ENCODE data around the gene POLD3. TPM values are rescaled to one million over a fixed set of nuclear protein-coding genes. Genes with fewer than 3 reads are reported as not detected.

POLD3 gene
- polyA plus RNA-seq, 2 of the 4 experiments (the other 2 are of a cell fraction): 20.7 to 36.3 TPM

GRCh38 chr11:74677131-74677530, 84.7 kb downstream of the POLD3 start (continued):
- no peak for TF ChIP-seq CTCF (IDR thresholded peaks at IDR 0.05)

- no peak for DNase-seq (ENCODE audit: low read depth in 1 of 2, low spot score in 1 of 2)
- Histone ChIP-seq H3K4me1 (peaks cover 48% of the 10 kb centered on the region), H3K9me3 (no peaks in the 10 kb centered on the region), H3K27ac (peak overlapping the region; percentile 30 to 88; a peak in 4 of 6 replicates), H3K4me3 (no peak overlapping the region), H3K4me2 (no peak overlapping the region)
- ChIA-PET POLR2A (no interaction called here), CTCF (interaction anchor here (0.8 to 20.4 kb wide), 6 partner anchors 9 to 66 kb away, joined by 3 to 281 read pairs (median 3); no protein-coding TSS in a partner anchor)
- 87% methylated on average over 5 of the region's 5 CpGs for WGBS (ENCODE audit: missing lambda C conversion rate)
- TF ChIP-seq JUNB (IDR thresholded peaks at IDR 0.05) (no peak), CHD4 (IDR thresholded peaks at IDR 0.05; ENCODE audit: borderline replicate concordance) (no peak), HEYL (CRISPR knock-in tag; IDR thresholded peaks at IDR 0.05) (no peak), ESRRA (IDR thresholded peaks at IDR 0.05; ENCODE audit: borderline replicate concordance, low read length) (no peak), CEBPB (IDR thresholded peaks at IDR 0.05) (no peak), ZNF302 (CRISPR knock-in tag; IDR thresholded peaks at IDR 0.05) (no peak), FOSL2 (IDR thresholded peaks at IDR 0.05) (no peak), FOSL2 (CRISPR knock-in tag; IDR thresholded peaks at IDR 0.05) (no peak), NPAS2 (CRISPR knock-in tag; IDR thresholded peaks at IDR 0.05; ENCODE audit: borderline replicate concordance) (no peak), BCL3 (IDR thresholded peaks at IDR 0.05) (no peak)
- ATAC-seq: no peak
- no peak for FAIRE-seq
Measured at GRCh38 chr11:74678041-74678440, 85.7 kb downstream of the POLD3 start.

- 75% methylated on average over 13 of the region's 13 CpGs for WGBS (ENCODE audit: missing lambda C conversion rate)
- Histone ChIP-seq H3K4me2 (no peak overlapping the region), H3K4me3 (no peak overlapping the region), H3K9me3 (no peaks in the 10 kb centered on the region), H3K27ac (peak overlapping the region; percentile 30 to 88; a peak in 5 of 6 replicates), H3K4me1 (peaks cover 44% of the 10 kb centered on the region)
- FAIRE-seq (no peak), ATAC-seq (no peak), DNase-seq (ENCODE audit: low read depth in 1 of 2, low spot score in 1 of 2) (no peak)
- ChIA-PET POLR2A (no interaction called here), CTCF (interaction anchor here (0.8 to 20.4 kb wide), 5 partner anchors 8 to 67 kb away, joined by 3 to 281 read pairs (median 3); no protein-coding TSS in a partner anchor)
- TF ChIP-seq SMC3 (IDR thresholded peaks at IDR 0.05) (no peak), CBX2 (IDR thresholded peaks at IDR 0.05; ENCODE audit: borderline replicate concordance, low read depth) (no peak), BCL3 (IDR thresholded peaks at IDR 0.05) (no peak), MYC (IDR thresholded peaks at IDR 0.05; ENCODE audit: borderline replicate concordance, low read length) (no peak)
Measured at GRCh38 chr11:74678591-74679512, 86.5 kb downstream of the POLD3 start.

- Histone ChIP-seq H3K4me2 (no peak overlapping the region), H3K27ac (peak overlapping the region; percentile 30 to 88; a peak in 5 of 6 replicates), H3K9me3 (no peaks in the 10 kb centered on the region), H3K4me3 (no peak overlapping the region), H3K4me1 (peaks cover 44% of the 10 kb centered on the region)
- DNase-seq (ENCODE audit: low read depth in 1 of 2, low spot score in 1 of 2): no peak
- ChIA-PET POLR2A (no interaction called here), CTCF (interaction anchor here (1.6 to 20.4 kb wide), 3 partner anchors 21 to 60 kb away, joined by 5 to 281 read pairs (median 9); no protein-coding TSS in a partner anchor)
- WGBS (ENCODE audit: missing lambda C conversion rate): 91% methylated on average over 3 of the region's 3 CpGs
- TF ChIP-seq FOSB (CRISPR knock-in tag; IDR thresholded peaks at IDR 0.05) (no peak), HOXB13 (CRISPR knock-in tag; IDR thresholded peaks at IDR 0.05; ENCODE audit: low read depth) (no peak), TFCP2L1 (CRISPR knock-in tag; IDR thresholded peaks at IDR 0.05) (no peak), ZSCAN20 (CRISPR knock-in tag; IDR thresholded peaks at IDR 0.05) (no peak), RAD21 (conservative IDR thresholded peaks at IDR 0.05 in 1 of 2, IDR thresholded peaks at IDR 0.05 in 1 of 2) (no peak), RNF2 (IDR thresholded peaks at IDR 0.05; ENCODE audit: borderline replicate concordance, low read depth) (no peak)
- no peak for ATAC-seq
- FAIRE-seq: no peak
Measured at GRCh38 chr11:74679513-74679865, 87.1 kb downstream of the POLD3 start.

All from A549 (cell line).